ENCODE results near the gene RTEL1.
"Not testable (repeated sequence)": the region's sequence is repeated elsewhere in the genome, so short reads cannot be mapped to it uniquely, and the experiment has no call there.

The RTEL1 gene

DNA sequence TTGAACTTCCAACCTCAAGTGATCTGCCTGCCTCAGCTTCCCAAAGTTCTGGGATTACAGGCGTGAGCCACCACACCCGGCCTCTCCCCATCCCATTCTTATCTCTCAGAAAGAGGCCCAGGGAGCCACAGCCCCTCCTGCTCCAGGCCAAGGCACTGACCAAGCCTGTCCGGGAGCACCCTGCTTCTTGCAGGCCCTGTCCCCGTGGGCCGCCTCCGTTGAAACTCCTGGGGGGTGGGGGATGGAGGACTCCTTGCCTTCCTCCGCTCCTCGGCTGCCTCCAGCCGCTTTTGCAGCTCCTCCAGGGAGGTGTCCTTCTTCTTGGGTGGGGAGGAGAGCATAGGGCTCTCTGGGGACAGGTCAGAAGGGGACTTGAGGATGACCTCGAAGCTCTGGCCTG, 14.6 kb upstream of the RTEL1 start:
- no CpG with 5 or more reads among the region's 10 CpGs for WGBS (ENCODE audit: extremely low coverage, insufficient coverage, low lambda C conversion rate)

DNA sequence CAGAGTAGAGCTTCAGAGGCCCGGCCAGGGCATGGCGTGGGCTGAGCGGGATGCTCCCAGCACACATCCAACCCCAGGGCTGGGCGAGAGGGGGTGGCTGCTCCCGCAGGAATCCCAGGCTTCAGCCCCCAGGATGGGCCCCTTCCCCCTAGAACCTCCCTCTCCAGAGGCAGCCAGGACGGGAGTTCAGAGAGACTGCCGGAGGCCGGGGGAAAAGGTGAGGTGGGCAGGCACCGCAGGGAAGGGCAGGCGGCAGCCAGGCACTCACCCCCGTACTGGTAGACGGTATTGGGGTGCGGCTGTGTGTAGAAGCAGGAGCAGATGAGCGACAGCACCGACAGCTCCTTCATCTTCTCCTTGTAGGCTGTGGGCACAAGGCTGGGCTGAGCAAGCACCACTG, 14.2 kb upstream of the RTEL1 start:
- H3K4me3 ChIP-seq (ENCODE audit: low read length): no peak overlapping the region
- no peak overlapping the region for H2AK5ac ChIP-seq (ENCODE audit: low read length)
- no peak overlapping the region for H3K56ac ChIP-seq (ENCODE audit: low read length)
- no peaks in the 10 kb centered on the region for H3K36me3 ChIP-seq (ENCODE audit: control insufficient read depth, insufficient read depth, low read length)
- DNase-seq: no peak
- no peak overlapping the region for H4K8ac ChIP-seq (ENCODE audit: low read depth, low read length)
- H2BK5ac ChIP-seq (ENCODE audit: low read length): no peak overlapping the region
- no CpG with 5 or more reads among the region's 15 CpGs for WGBS (ENCODE audit: extremely low coverage, insufficient coverage, low lambda C conversion rate)
- no peaks in the 10 kb centered on the region for H3K27me3 ChIP-seq (ENCODE audit: insufficient read depth, low read length, poor library complexity)
- no peak overlapping the region for H3K4ac ChIP-seq (ENCODE audit: low read depth, low read length)
- H3K79me2 ChIP-seq (ENCODE audit: control insufficient read depth, insufficient read depth, low read length): no peaks in the 10 kb centered on the region
- H3K4me2 ChIP-seq (ENCODE audit: low read length): no peak overlapping the region
- H3K18ac ChIP-seq (ENCODE audit: low read length): no peak overlapping the region
- no peak overlapping the region for H3K9ac ChIP-seq (ENCODE audit: low read length)
- H4K5ac ChIP-seq (ENCODE audit: low read length): no peak overlapping the region
- no peaks in the 10 kb centered on the region for H3K79me1 ChIP-seq (ENCODE audit: low read length)
- no peak overlapping the region for H2BK120ac ChIP-seq (ENCODE audit: low read depth, low read length)
- no peak overlapping the region for H2BK15ac ChIP-seq (replicated peaks; ENCODE audit: low read depth)
- H3K27ac ChIP-seq (ENCODE audit: low read depth, low read length): no peak overlapping the region
- no peak overlapping the region for H3K23ac ChIP-seq (ENCODE audit: low read length)
- H3K4me1 ChIP-seq (ENCODE audit: control insufficient read depth, low read depth, low read length): no peaks in the 10 kb centered on the region

More for the DNA sequence above, 14.6 kb upstream of the RTEL1 start:
- Histone ChIP-seq H3K4me3 (ENCODE audit: low read length) (no peak overlapping the region), H3K4ac (ENCODE audit: low read depth, low read length) (no peak overlapping the region), H3K4me2 (ENCODE audit: low read length) (no peak overlapping the region), H3K79me1 (ENCODE audit: low read length) (no peaks in the 10 kb centered on the region), H3K9ac (ENCODE audit: low read length) (no peak overlapping the region), H2BK15ac (replicated peaks; ENCODE audit: low read depth) (no peak overlapping the region), H3K23ac (ENCODE audit: low read length) (no peak overlapping the region), H4K5ac (ENCODE audit: low read length) (no peak overlapping the region), H4K8ac (ENCODE audit: low read depth, low read length) (no peak overlapping the region), H3K36me3 (ENCODE audit: control insufficient read depth, insufficient read depth, low read length) (no peaks in the 10 kb centered on the region), H3K27ac (ENCODE audit: low read depth, low read length) (no peak overlapping the region), H3K56ac (ENCODE audit: low read length) (no peak overlapping the region), H2AK5ac (ENCODE audit: low read length) (no peak overlapping the region), H3K4me1 (ENCODE audit: control insufficient read depth, low read depth, low read length) (no peaks in the 10 kb centered on the region), H3K79me2 (ENCODE audit: control insufficient read depth, insufficient read depth, low read length) (no peaks in the 10 kb centered on the region), H2BK120ac (ENCODE audit: low read depth, low read length) (no peak overlapping the region), H2BK5ac (ENCODE audit: low read length) (no peak overlapping the region), H3K27me3 (ENCODE audit: insufficient read depth, low read length, poor library complexity) (no peaks in the 10 kb centered on the region), H3K18ac (ENCODE audit: low read length) (no peak overlapping the region)
- DNase-seq: no peak

DNA sequence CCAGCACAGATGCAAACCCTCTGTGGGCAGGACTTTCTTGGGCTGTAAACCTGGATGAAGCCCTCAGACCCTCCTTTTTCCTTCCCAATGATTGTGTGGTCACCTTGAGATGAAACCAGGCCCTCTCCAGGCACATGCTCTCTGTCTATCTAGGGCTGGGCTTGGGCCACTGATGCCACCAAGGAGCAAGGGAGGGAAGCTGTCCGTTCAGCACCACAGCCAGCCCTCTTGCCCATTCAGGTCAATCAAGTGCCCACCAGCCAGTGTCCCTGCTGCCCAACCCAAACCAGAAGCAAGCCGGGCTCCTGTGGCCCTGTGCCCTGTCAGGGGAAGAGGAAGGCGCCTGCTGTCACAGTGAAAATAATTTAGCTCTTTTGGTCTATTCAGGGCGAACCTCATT, 12.9 kb upstream of the RTEL1 start:
- H3K4me3 ChIP-seq (ENCODE audit: low read length): no peak overlapping the region
- H3K79me1 ChIP-seq (ENCODE audit: low read length): no peaks in the 10 kb centered on the region
- H3K36me3 ChIP-seq (ENCODE audit: control insufficient read depth, insufficient read depth, low read length): no peaks in the 10 kb centered on the region
- H2BK15ac ChIP-seq (replicated peaks; ENCODE audit: low read depth): no peak overlapping the region
- WGBS (ENCODE audit: extremely low coverage, insufficient coverage, low lambda C conversion rate): no CpG with 5 or more reads among the region's 4 CpGs
- H3K4me1 ChIP-seq (ENCODE audit: control insufficient read depth, low read depth, low read length): no peaks in the 10 kb centered on the region
- H3K56ac ChIP-seq (ENCODE audit: low read length): no peak overlapping the region
- H3K79me2 ChIP-seq (ENCODE audit: control insufficient read depth, insufficient read depth, low read length): no peaks in the 10 kb centered on the region
- no peak overlapping the region for H3K27ac ChIP-seq (ENCODE audit: low read depth, low read length)
- H2BK120ac ChIP-seq (ENCODE audit: low read depth, low read length): no peak overlapping the region
- no peak overlapping the region for H2BK5ac ChIP-seq (ENCODE audit: low read length)
- no peak overlapping the region for H4K5ac ChIP-seq (ENCODE audit: low read length)
- DNase-seq: no peak
- no peak overlapping the region for H2AK5ac ChIP-seq (ENCODE audit: low read length)
- H3K4ac ChIP-seq (ENCODE audit: low read depth, low read length): no peak overlapping the region
- no peak overlapping the region for H3K23ac ChIP-seq (ENCODE audit: low read length)
- H3K18ac ChIP-seq (ENCODE audit: low read length): no peak overlapping the region
- H3K9ac ChIP-seq (ENCODE audit: low read length): no peak overlapping the region
- H3K4me2 ChIP-seq (ENCODE audit: low read length): no peak overlapping the region
- no peak overlapping the region for H4K8ac ChIP-seq (ENCODE audit: low read depth, low read length)
- no peaks in the 10 kb centered on the region for H3K27me3 ChIP-seq (ENCODE audit: insufficient read depth, low read length, poor library complexity)

DNA sequence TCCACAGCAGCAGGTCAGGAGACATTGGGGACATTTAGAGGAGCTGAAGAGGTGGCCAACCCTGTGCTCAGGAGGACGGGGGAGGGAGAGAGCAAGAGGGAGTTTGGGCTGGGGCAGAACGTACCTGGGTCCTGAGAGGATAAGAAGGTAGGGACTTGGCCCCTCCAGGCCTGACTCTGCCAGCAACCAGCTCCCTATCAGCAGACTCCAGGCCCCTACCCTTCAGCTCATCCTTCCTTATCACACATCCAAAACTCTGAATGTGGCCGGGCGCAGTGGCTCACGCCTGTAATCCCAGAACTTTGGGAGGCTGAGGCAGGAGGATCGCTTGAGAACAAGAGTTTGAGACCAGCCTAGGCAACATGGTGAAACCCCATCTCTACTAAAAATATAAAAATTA, 9.9 kb upstream of the RTEL1 start:
- Histone ChIP-seq H3K56ac (ENCODE audit: low read length) (no peak overlapping the region), H3K23ac (ENCODE audit: low read length) (no peak overlapping the region), H3K27me3 (ENCODE audit: insufficient read depth, low read length, poor library complexity) (no peaks in the 10 kb centered on the region), H4K8ac (ENCODE audit: low read depth, low read length) (no peak overlapping the region), H2AK5ac (ENCODE audit: low read length) (no peak overlapping the region), H3K9ac (ENCODE audit: low read length) (no peak overlapping the region), H3K18ac (ENCODE audit: low read length) (no peak overlapping the region), H3K4ac (ENCODE audit: low read depth, low read length) (no peak overlapping the region), H3K36me3 (ENCODE audit: control insufficient read depth, insufficient read depth, low read length) (no peaks in the 10 kb centered on the region), H3K27ac (ENCODE audit: low read depth, low read length) (no peak overlapping the region), H3K4me2 (ENCODE audit: low read length) (no peak overlapping the region), H3K4me3 (ENCODE audit: low read length) (no peak overlapping the region), H2BK120ac (ENCODE audit: low read depth, low read length) (no peak overlapping the region), H3K79me2 (ENCODE audit: control insufficient read depth, insufficient read depth, low read length) (no peaks in the 10 kb centered on the region), H3K4me1 (ENCODE audit: control insufficient read depth, low read depth, low read length) (no peaks in the 10 kb centered on the region), H4K5ac (ENCODE audit: low read length) (no peak overlapping the region), H3K79me1 (ENCODE audit: low read length) (no peaks in the 10 kb centered on the region), H2BK15ac (replicated peaks; ENCODE audit: low read depth) (no peak overlapping the region), H2BK5ac (ENCODE audit: low read length) (no peak overlapping the region)
- WGBS (ENCODE audit: extremely low coverage, insufficient coverage, low lambda C conversion rate): no CpG with 5 or more reads among the region's 6 CpGs
- DNase-seq: no peak

DNA sequence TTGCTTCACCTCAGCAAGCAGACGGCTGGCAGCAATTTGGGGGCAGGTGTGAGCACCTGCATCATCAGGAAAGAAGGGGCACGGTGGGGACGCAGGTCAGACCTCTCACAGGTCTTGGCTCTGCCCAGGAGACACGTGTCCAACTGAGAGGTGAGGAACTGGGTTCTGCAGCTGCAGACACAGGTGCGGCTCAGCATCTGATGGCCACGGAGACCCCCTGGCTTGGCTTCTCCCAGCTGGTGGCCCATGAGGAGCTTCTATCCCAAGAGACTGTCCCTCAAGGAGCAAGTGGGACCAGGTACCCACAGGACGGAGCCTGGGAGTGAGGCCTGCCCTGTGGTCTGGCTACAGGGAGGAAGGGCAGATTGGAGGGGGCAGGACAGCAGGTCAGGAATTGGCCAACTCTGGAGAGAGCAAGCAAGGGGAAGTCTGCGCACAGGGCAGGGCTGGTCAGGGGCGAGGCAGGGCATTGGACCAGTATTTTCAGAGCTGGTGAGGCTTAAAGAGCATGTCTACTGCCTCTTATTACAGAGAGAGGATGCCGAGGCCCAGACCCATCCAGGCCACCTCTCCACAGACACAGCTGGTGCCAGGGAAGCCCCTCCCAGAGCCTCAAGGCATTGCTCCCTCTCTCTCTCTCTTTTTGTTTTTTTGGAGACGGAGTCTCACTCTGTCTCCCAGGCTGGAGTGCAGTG, 9.1 kb upstream of the RTEL1 start:
- H4K8ac ChIP-seq (ENCODE audit: low read depth, low read length): no peak overlapping the region
- H3K27ac ChIP-seq (ENCODE audit: low read depth, low read length): no peak overlapping the region
- H2BK15ac ChIP-seq (replicated peaks; ENCODE audit: low read depth): no peak overlapping the region
- H3K4me3 ChIP-seq (ENCODE audit: low read length): no peak overlapping the region
- H3K23ac ChIP-seq (ENCODE audit: low read length): no peak overlapping the region
- no peak for DNase-seq
- no peak overlapping the region for H3K4ac ChIP-seq (ENCODE audit: low read depth, low read length)
- no peaks in the 10 kb centered on the region for H3K36me3 ChIP-seq (ENCODE audit: control insufficient read depth, insufficient read depth, low read length)
- H3K79me1 ChIP-seq (ENCODE audit: low read length): no peaks in the 10 kb centered on the region
- H2BK120ac ChIP-seq (ENCODE audit: low read depth, low read length): no peak overlapping the region
- no peak overlapping the region for H3K4me2 ChIP-seq (ENCODE audit: low read length)
- peaks cover under 1% of the 10 kb centered on the region for H3K4me1 ChIP-seq (ENCODE audit: control insufficient read depth, low read depth, low read length)
- H3K56ac ChIP-seq (ENCODE audit: low read length): no peak overlapping the region
- no peaks in the 10 kb centered on the region for H3K27me3 ChIP-seq (ENCODE audit: insufficient read depth, low read length, poor library complexity)
- H2AK5ac ChIP-seq (ENCODE audit: low read length): no peak overlapping the region
- no CpG with 5 or more reads among the region's 11 CpGs for WGBS (ENCODE audit: extremely low coverage, insufficient coverage, low lambda C conversion rate)
- no peak overlapping the region for H3K18ac ChIP-seq (ENCODE audit: low read length)
- no peaks in the 10 kb centered on the region for H3K79me2 ChIP-seq (ENCODE audit: control insufficient read depth, insufficient read depth, low read length)
- H3K9ac ChIP-seq (ENCODE audit: low read length): no peak overlapping the region
- H2BK5ac ChIP-seq (ENCODE audit: low read length): no peak overlapping the region
- no peak overlapping the region for H4K5ac ChIP-seq (ENCODE audit: low read length)

DNA sequence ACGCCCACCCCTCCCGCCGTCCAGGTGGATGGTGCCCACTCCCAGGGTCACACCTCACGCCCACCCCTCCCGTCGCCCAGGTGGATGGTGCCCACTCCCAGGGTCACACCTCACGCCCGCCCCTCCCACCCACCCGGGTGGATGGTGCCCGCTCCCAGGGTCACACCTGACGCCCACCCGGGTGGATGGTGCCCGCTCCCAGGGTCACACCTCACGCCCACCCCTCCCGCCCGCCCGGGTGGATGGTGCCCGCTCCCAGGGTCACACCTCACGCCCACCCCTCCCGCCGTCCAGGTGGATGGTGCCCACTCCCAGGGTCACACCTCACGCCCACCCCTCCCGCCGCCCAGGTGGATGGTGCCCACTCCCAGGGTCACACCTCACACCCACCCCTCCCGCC, 7.6 kb upstream of the RTEL1 start:
- H3K23ac ChIP-seq (ENCODE audit: low read length); H4K5ac ChIP-seq (ENCODE audit: low read length); H3K4me3 ChIP-seq (ENCODE audit: low read length); H3K4ac ChIP-seq (ENCODE audit: low read depth, low read length); H3K27ac ChIP-seq (ENCODE audit: low read depth, low read length); H3K4me2 ChIP-seq (ENCODE audit: low read length); DNase-seq; H3K56ac ChIP-seq (ENCODE audit: low read length); H3K27me3 ChIP-seq (ENCODE audit: insufficient read depth, low read length, poor library complexity); H4K8ac ChIP-seq (ENCODE audit: low read depth, low read length); H3K9ac ChIP-seq (ENCODE audit: low read length); H2BK15ac ChIP-seq (replicated peaks; ENCODE audit: low read depth); H3K79me1 ChIP-seq (ENCODE audit: low read length); H3K18ac ChIP-seq (ENCODE audit: low read length); H3K4me1 ChIP-seq (ENCODE audit: control insufficient read depth, low read depth, low read length); H2AK5ac ChIP-seq (ENCODE audit: low read length); H2BK120ac ChIP-seq (ENCODE audit: low read depth, low read length); H2BK5ac ChIP-seq (ENCODE audit: low read length); H3K36me3 ChIP-seq (ENCODE audit: control insufficient read depth, insufficient read depth, low read length); H3K79me2 ChIP-seq (ENCODE audit: control insufficient read depth, insufficient read depth, low read length): not testable (repeated sequence)
- WGBS (ENCODE audit: extremely low coverage, insufficient coverage, low lambda C conversion rate): no CpG with 5 or more reads among the region's 25 CpGs

Data from mesendoderm (in vitro differentiated cells).